ENCODE measurements around the gene MIPEP.
A peak's percentile ranks its signal among the peaks of the same experiment; 100 is the strongest.
"Not testable (repeated sequence)": the region's sequence is repeated elsewhere in the genome, so short reads cannot be mapped to it uniquely, and the experiment has no call there.

MIPEP gene

DNA sequence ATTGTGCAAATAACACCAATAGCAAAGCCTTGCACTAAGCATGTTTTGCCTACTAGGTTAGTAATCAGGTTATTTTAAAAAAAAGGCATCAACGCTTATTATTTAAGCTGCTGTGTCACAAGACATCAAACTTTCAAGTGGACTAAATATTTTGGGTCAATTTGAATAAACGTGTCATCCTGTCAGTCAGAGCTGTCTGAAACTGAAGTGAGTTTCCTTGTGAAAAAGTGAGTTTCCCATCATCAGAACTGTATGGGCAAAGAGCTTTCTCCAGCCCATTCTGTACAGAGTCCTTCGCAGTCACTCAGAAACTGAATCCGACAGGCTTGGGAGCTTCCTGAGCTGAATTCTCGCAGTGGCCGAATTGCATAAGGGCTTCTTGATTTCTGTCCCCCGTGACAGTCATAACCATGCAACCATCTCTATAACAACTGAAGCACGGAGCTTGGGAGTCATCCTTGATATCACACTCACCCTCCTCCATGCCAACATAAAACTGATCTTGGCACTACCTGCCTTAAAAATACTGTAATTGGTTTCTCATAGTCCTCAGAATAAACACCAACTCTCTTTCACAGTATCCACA is 139.8 kb downstream of the MIPEP start:
- DNase-seq (ENCODE audit: low spot score), result no peak

GRCh38 chr13:23748109-23748990 is 140.8 kb downstream of the MIPEP start:
- no peak for DNase-seq (ENCODE audit: low spot score)

DNA sequence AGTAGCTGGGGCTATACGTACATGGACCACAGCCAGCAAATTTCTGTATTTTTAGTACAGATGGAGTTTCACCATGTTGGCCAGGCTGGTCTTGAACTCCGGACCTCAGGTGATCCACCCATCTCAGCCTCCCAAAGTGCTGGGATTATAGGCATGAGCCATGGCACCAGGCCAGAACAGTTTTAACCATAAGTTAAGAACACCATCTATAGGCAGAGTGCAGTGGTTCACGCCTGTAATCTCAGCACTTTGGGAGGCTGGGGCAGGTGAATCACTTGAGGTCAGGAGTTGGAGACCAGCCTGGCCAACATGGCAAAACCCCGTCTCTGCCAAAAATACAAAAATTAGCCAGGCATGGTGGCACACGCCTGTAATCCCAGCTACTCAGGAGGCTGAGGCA is 143.1 kb downstream of the MIPEP start:
- DNase-seq (ENCODE audit: low spot score), result not testable (repeated sequence)

GRCh38 chr13:23744315-23744714 is 144.9 kb downstream of the MIPEP start:
- DNase-seq (ENCODE audit: low spot score), result no peak

- no peak for DNase-seq (ENCODE audit: low spot score)
Observed at GRCh38 chr13:23743278-23744076, 145.7 kb downstream of the MIPEP start.

DNA sequence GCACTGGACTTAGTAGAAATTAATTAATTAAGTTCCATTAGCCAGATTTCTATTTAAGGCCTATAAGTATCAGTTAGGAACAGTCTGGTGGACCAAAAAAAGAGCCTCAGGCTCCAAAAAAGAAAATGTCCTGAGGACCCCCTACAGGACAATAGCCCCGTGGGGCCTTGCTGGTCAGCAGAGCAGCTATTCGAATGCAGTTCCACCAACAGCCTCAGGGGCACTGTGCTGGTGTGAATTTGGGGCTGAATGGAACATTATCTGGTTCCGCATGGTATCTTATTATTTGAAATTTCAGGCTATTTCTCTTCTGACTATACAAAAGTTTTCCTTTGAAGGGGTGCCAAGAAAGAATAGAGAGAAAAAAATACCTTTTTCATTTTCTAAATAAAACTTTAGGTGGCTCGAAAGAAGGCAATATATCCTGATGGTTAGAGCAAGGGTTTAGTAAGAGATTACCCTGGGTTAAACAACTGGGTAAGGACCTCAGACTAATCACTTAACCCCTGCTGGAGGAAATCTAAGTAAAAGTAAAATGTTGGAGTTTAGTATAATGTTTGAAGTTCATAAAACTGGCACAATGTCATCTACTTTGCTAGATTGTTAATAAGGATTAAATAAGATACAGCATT is 147.2 kb downstream of the MIPEP start:
- peak; percentile 16 for DNase-seq (ENCODE audit: low spot score)

- DNase-seq (ENCODE audit: low spot score), result no peak
Observed at GRCh38 chr13:23740002-23740401, 149.2 kb downstream of the MIPEP start.

DNA sequence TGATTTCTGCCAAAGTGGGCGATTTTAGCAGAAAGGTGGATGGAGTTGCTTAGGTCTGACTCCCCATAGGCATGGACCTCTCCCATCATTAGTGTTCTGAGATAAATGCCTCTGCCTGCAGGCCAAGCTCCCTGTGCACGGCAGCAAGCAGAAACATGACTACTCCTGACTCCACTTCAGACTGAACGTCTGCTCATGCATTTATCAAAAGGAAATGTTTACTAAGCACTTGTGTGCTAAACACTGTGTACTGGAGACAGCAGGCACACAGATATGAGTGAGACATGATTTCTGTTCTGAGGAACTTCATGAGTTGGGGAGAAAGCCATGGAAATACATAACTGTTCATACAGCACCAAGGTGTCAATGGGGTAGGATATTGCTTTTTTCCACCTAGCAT is 149.6 kb downstream of the MIPEP start:
- no peak for DNase-seq (ENCODE audit: low spot score)

DNA sequence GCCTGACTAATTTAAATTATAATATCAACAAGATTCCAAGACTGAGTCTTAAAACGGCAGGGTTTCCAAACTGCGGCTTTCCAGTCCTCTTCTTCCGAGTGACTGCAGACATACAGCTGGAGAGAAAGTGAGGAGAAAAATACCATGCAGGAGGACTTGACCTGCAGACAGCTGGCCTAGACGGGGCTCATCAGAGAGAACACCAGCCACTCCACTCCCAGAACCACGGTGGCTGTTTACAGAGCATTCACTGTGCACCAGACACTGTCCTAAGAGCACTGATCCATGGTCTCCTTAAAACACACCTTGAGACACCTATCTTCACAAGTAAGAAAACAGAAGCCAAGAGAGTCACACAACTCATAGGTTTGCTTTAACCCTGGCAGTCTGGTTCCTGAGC is 152.7 kb downstream of the MIPEP start:
- DNase-seq (ENCODE audit: low spot score), result no peak

GRCh38 chr13:23735329-23735728 is 153.9 kb downstream of the MIPEP start:
- no peak for DNase-seq (ENCODE audit: low spot score)

DNA sequence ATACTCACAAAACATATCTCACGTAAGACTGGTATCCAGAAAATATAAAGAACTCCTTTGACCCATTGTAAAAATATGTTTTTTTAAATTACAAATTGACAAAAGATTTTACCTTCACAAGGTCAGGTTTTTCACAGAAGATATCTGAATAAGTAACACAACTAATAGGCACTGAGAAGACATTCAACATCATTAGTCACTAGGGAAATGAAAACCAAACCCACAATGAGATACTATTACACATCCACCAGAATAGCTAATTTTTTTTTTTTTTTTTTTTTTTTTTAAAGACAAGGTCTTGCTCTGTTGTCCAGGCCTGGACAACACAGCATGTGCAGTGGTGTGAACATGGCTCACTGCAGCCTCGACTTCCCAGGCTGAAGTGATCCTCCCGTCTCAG is 157.5 kb downstream of the MIPEP start:
- no peak for DNase-seq (ENCODE audit: low spot score)

- no peak for DNase-seq (ENCODE audit: low spot score)
Observed at GRCh38 chr13:23730251-23730650, 158.9 kb downstream of the MIPEP start.

DNA sequence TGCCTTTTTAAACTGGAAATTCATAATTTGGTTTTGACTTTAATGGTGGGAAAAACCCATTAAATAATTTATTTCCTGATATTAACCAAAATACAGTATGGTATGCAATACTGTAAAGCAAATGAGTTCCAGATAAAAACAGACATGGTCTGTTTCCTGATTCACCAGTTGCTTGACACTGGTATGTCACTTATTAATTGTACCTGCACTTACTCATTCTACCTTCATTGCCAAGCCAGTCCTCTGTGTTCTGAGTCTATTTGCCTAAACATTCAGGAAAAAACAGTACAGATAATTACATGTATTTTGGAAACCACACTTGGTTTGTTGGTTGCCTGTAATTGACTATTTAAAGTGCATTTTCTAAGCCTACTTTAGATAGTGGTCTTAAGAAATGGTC is 159.7 kb downstream of the MIPEP start:
- DNase-seq (ENCODE audit: low spot score), result no peak

GRCh38 chr13:23728807-23729206 is 160.4 kb downstream of the MIPEP start:
- no peak for DNase-seq (ENCODE audit: low spot score)

- no peak for DNase-seq (ENCODE audit: low spot score)
Observed at GRCh38 chr13:23725922-23726321, 163.3 kb downstream of the MIPEP start.

DNA sequence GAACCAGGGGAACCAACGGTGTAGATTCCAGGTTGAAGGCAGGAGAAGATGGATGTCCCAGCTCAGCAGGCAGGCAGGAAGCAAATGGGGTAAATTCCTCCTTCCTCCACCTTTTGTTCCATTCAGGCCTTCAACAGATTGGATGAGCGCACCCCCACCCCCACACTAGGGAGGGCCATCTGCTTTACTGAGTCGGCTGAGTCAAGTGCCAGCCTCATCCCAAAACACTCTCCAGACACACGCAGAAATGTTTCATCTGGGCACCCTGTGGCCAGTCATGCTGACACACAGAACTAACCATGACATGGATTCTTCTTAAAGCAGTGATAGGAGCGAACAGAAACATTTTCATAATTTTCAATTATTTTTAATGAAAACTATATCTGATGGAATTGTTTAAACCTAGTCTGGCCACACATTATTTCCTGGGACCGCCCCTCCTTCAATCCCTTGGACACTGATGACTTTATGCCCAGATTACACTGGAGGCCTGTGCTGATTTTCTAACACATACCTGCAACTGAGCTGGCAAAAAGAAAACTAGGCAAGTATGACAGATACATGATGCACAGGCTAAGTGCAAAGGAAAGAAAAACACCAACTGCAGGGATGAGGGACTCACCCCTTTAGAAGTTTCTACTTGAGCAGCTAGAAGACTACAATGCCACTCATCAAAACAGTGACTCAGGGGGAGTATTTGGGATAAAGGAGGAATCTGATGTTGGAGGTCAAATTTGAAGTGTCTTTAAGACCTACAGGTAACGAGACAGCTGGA is 164.8 kb downstream of the MIPEP start:
- DNase-seq (ENCODE audit: low spot score), result peak; percentile 34

DNA sequence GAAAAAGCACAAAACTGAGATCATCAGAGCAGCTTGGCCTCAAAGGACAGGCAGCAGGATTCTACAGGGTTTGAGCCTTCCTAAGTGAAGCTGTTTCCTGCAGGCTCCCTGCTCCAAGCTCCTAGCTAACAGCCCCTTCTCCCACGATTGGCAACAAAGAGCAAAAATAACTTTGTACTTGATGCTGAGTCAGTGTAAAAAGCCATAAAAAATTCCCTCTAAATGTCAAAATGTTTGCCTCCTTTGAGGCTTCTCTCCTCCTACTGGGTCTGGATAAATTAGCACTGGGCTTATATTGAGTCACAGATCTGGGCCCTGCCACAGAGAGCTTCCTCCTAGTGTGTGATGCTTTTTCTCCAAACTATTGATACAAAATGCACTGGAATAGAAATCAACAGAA is 165.7 kb downstream of the MIPEP start:
- peak; percentile 24 for DNase-seq (ENCODE audit: low spot score)

GRCh38 chr13:23722726-23723453 is 166.3 kb downstream of the MIPEP start:
- no peak for DNase-seq (ENCODE audit: low spot score)

- DNase-seq (ENCODE audit: low spot score), result no peak
Observed at GRCh38 chr13:23718996-23719395, 170.2 kb downstream of the MIPEP start.

GRCh38 chr13:23716401-23716800 is 172.8 kb downstream of the MIPEP start:
- no peak for DNase-seq (ENCODE audit: low spot score)

GRCh38 chr13:23715762-23716235 is 173.4 kb downstream of the MIPEP start:
- DNase-seq (ENCODE audit: low spot score), result no peak
